ENCODE data around the gene CDK14. TPM values are rescaled to one million over a fixed set of nuclear protein-coding genes. Genes with fewer than 3 reads are reported as not detected.

Gene CDK14
- total and polyA plus RNA-seq, 2 of the 8 experiments (the other 6 are each of a cell fraction or from before 2014, with no cell fraction given), result 5.5 to 47.3 TPM

DNA sequence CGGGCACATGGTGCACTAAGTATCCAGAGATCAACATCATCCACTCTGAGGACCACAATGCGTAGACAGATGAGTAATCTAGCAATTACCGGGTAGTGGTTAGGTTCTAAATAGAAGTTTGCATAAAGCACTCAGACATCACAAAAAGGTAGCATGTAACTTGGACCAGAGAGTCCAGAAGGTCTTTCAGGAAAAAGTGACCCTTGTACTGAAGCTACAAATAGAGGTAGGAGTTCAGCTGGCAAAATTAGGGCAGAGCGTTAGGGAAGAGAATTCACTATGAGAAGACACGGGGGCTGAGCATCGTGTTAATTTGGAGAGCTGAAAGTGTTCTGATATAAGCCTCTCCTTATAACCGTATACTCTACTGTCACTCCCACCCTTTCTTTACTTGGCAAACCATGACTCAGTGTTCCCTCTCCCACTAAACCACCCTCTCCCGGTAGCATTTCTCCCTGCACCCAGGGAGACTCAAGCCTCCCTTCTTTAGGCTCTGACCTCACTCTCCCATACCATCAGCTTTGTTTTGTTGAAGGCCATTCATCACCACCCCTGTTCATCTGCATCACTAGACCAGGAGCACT is 445.9 kb downstream of the CDK14 start:
- Histone ChIP-seq H4K5ac (ENCODE audit: insufficient read length, low read depth, low read length) (no peak overlapping the region), H2BK20ac (ENCODE audit: low read length) (no peak overlapping the region), H3K9me3 (ENCODE audit: insufficient read depth in 2 of 2, low read depth in 1 of 2, low read length in 1 of 2) (no peaks in the 10 kb centered on the region), H2BK15ac (ENCODE audit: low read length) (no peak overlapping the region), H2BK120ac (replicated peaks; ENCODE audit: low read depth, low read length) (no peak overlapping the region), H3K18ac (ENCODE audit: extremely low read depth, low read length) (no peak overlapping the region), H3K14ac (ENCODE audit: insufficient read length) (no peak overlapping the region), H2AFZ (ENCODE audit: low read length) (no peak overlapping the region), H3K23me2 (ENCODE audit: low read depth, low read length) (no peaks in the 10 kb centered on the region), H2BK12ac (ENCODE audit: low read depth, low read length) (no peak overlapping the region), H3K56ac (replicated peaks; ENCODE audit: insufficient read length, low read depth, low read length) (no peak overlapping the region), H4K91ac (replicated peaks; ENCODE audit: insufficient read length, low read length) (no peak overlapping the region), H3K79me2 (ENCODE audit: control insufficient read depth in 1 of 2, insufficient read depth in 2 of 2, low read length in 2 of 2) (no peaks in the 10 kb centered on the region), H3K4me3 (ENCODE audit: extremely low read depth in 1 of 4, insufficient read depth in 2 of 4, low read depth in 3 of 4, low read length in 4 of 4) (no peak overlapping the region), H3K27me3 (replicated peaks in 1 of 4; ENCODE audit: control insufficient read depth in 3 of 4, extremely low read depth in 1 of 4, insufficient read depth in 3 of 4, low read length in 3 of 4) (no peaks in the 10 kb centered on the region; a peak in 1 of 7 replicates), H3K27ac (ENCODE audit: low read depth, low read length) (no peak overlapping the region), H3K79me1 (ENCODE audit: low read depth, low read length) (no peaks in the 10 kb centered on the region), H2AK5ac (ENCODE audit: low read depth, low read length) (no peak overlapping the region), H3K4me1 (replicated peaks in 1 of 4; ENCODE audit: control insufficient read depth in 3 of 4, insufficient read depth in 4 of 4, low read length in 3 of 4) (peaks cover 5 to 15% (median 13%) of the 10 kb centered on the region in 4 experiments; a peak in 6 of 7 replicates), H3K4ac (replicated peaks; ENCODE audit: insufficient read length, low read depth, low read length) (no peak overlapping the region), H4K8ac (ENCODE audit: extremely low read depth, insufficient read depth, low read length) (no peak overlapping the region), H4K20me1 (replicated peaks in 1 of 2; ENCODE audit: control insufficient read depth in 1 of 2, insufficient read depth in 2 of 2, low read length in 2 of 2) (no peaks in the 10 kb centered on the region), H3K36me3 (ENCODE audit: control insufficient read depth in 2 of 4, insufficient read depth in 4 of 4, low read length in 3 of 4) (no peaks in the 10 kb centered on the region; a peak in 1 of 8 replicates), H3K23ac (ENCODE audit: insufficient read length) (no peak overlapping the region), H3K4me2 (ENCODE audit: insufficient read depth in 1 of 2, low read depth in 2 of 2, low read length in 2 of 2) (no peak overlapping the region; a peak in 1 of 4 replicates), H3K9ac (replicated peaks in 1 of 4; ENCODE audit: extremely low read depth in 1 of 4, low read depth in 3 of 4, low read length in 3 of 4) (no peak overlapping the region), H2BK5ac (ENCODE audit: low read depth, low read length) (no peak overlapping the region)
- no peak for DNase-seq (ENCODE audit: low read depth in 1 of 2, low spot score in 2 of 2)
- POLR2A ChIA-PET (ENCODE audit: partially characterized antibody), result no interaction called here
- no peak for FAIRE-seq
- 96% methylated on average over 8 of the region's 8 CpGs; no CpG with 5 or more reads in 1 of the 2 experiments for WGBS, 2 experiments (ENCODE audit: extremely low coverage in 1 of 2, insufficient coverage in 1 of 2, insufficient read length in 1 of 2, insufficient replicate concordance in 2 of 2, low coverage in 1 of 2, low lambda C conversion rate in 2 of 2, missing lambda C conversion rate in 1 of 2)
- CTCF ChIA-PET (ENCODE audit: partially characterized antibody), result interaction anchor here (0.6 to 3.4 kb wide), 5 partner anchors 8 to 587 kb away, joined by 3 to 13 read pairs (median 3); no protein-coding TSS in a partner anchor
- TF ChIP-seq HDAC2 (IDR thresholded peaks at IDR 0.05; ENCODE audit: borderline replicate concordance in 1 of 2, low read depth in 2 of 2, low read length in 2 of 2) (no peak), BCL11A (IDR thresholded peaks at IDR 0.05; ENCODE audit: low read depth in 2 of 2, low read length in 2 of 2) (no peak), CTBP2 (IDR thresholded peaks at IDR 0.05; ENCODE audit: borderline replicate concordance, insufficient read depth, insufficient read length, low read length) (no peak), CBX5 (IDR thresholded peaks at IDR 0.05; ENCODE audit: low read depth, low read length) (no peak), FOSL1 (IDR thresholded peaks at IDR 0.05; ENCODE audit: insufficient read depth, low read depth, low read length) (no peak), SP1 (IDR thresholded peaks at IDR 0.05; ENCODE audit: low read depth, low read length) (no peak), RBBP5 (IDR thresholded peaks at IDR 0.05; ENCODE audit: borderline replicate concordance, low read depth, low read length) (no peak), SP2 (IDR thresholded peaks at IDR 0.05; ENCODE audit: low read length) (no peak), ASH2L (IDR thresholded peaks at IDR 0.05; ENCODE audit: low read length) (no peak), KDM4A (IDR thresholded peaks at IDR 0.05; ENCODE audit: low read depth, low read length, severe bottlenecking) (no peak), BRCA1 (IDR thresholded peaks at IDR 0.05; ENCODE audit: low read depth, low read length) (no peak), TEAD4 (IDR thresholded peaks at IDR 0.05; ENCODE audit: low read depth, low read length) (no peak)
- TF ChIP-seq, protein P1, sequence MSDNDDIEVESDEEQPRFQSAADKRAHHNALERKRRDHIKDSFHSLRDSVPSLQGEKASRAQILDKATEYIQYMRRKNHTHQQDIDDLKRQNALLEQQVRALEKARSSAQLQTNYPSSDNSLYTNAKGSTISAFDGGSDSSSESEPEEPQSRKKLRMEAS (IDR thresholded peaks at IDR 0.05), result no peak
